ENCODE measurements around the gene GREM2. TPM values are rescaled to one million over a fixed set of nuclear protein-coding genes. Genes with fewer than 3 reads are reported as not detected.

The GREM2 gene
- total and polyA plus RNA-seq, 2 experiments from 2014 or later = 0.18 to 0.21 TPM

- Histone ChIP-seq H3K9me2 (ENCODE audit: insufficient read depth) (0 out of 2 replicates have a peak, but pooled peaks cover 6% of the 10 kb centered on the region), H3K27me3 (ENCODE audit: insufficient read depth) (no peaks in the 10 kb centered on the region), H3K79me2 (replicated peaks; ENCODE audit: insufficient read depth) (no peaks in the 10 kb centered on the region), H3K36me3 (ENCODE audit: insufficient read depth) (no peaks in the 10 kb centered on the region), H2AFZ (no peak overlapping the region), H3K4me2 (no peak overlapping the region), H3K4me1 (ENCODE audit: insufficient read depth) (no peaks in the 10 kb centered on the region), H3K4me3 (no peak overlapping the region), H3K27ac (ENCODE audit: low read depth) (no peak overlapping the region), H4K20me1 (replicated peaks; ENCODE audit: insufficient read depth) (no peaks in the 10 kb centered on the region), H3F3A (replicated peaks; ENCODE audit: low read depth) (no peaks in the 10 kb centered on the region)
- no peaks in the 10 kb centered on the region for H3K4me1 Mint-ChIP-seq
- H3K27me3 Mint-ChIP-seq (ENCODE audit: insufficient read depth, low read depth, poor library complexity) = no peaks in the 10 kb centered on the region
- TF ChIP-seq CTCF (conservative IDR thresholded peaks at IDR 0.05; ENCODE audit: low read depth in 2 of 2) = no peak
- TF ChIP-seq REST (IDR thresholded peaks at IDR 0.05; ENCODE audit: unreplicated experiment) = no peak
- DNase-seq (ENCODE audit: low spot score) (no peak), ATAC-seq (no peak)
- H3K27ac Mint-ChIP-seq = no peak overlapping the region
- no peaks in the 10 kb centered on the region for H3K9me3 Mint-ChIP-seq
- H3K4me3 Mint-ChIP-seq = no peak overlapping the region
- H3K36me3 Mint-ChIP-seq (ENCODE audit: low read depth) = no peaks in the 10 kb centered on the region; the same call in 2 of the 3 replicates
Measured at GRCh38 chr1:240589585-240590110, 22.3 kb downstream of the GREM2 start.

GRCh38 chr1:240586006-240586405 lies 25.9 kb downstream of the GREM2 start:
- H3K79me2 ChIP-seq (replicated peaks; ENCODE audit: insufficient read depth) = no peaks in the 10 kb centered on the region
- H3K36me3 ChIP-seq (ENCODE audit: insufficient read depth) = no peaks in the 10 kb centered on the region
- H3F3A ChIP-seq (replicated peaks; ENCODE audit: low read depth) = no peaks in the 10 kb centered on the region
- no peak overlapping the region for H3K4me3 ChIP-seq
- H3K27me3 ChIP-seq (ENCODE audit: insufficient read depth) = no peaks in the 10 kb centered on the region
- no peak overlapping the region for H3K27ac ChIP-seq (ENCODE audit: low read depth)
- DNase-seq (ENCODE audit: low spot score) = no peak
- Mint-ChIP-seq H3K4me3 (no peak overlapping the region), H3K36me3 (ENCODE audit: low read depth) (no peaks in the 10 kb centered on the region; the same call in 2 of the 3 replicates), H3K27me3 (ENCODE audit: insufficient read depth, low read depth, poor library complexity) (no peaks in the 10 kb centered on the region), H3K4me1 (no peaks in the 10 kb centered on the region), H3K27ac (no peak overlapping the region), H3K9me3 (no peaks in the 10 kb centered on the region)
- H2AFZ ChIP-seq = no peak overlapping the region
- H4K20me1 ChIP-seq (replicated peaks; ENCODE audit: insufficient read depth) = no peaks in the 10 kb centered on the region
- H3K4me2 ChIP-seq = no peak overlapping the region
- ATAC-seq = no peak
- no peaks in the 10 kb centered on the region for H3K9me2 ChIP-seq (ENCODE audit: insufficient read depth)
- no peaks in the 10 kb centered on the region for H3K4me1 ChIP-seq (ENCODE audit: insufficient read depth)
- TF ChIP-seq EZH2phosphoT487 (IDR thresholded peaks at IDR 0.05; ENCODE audit: unreplicated experiment) = no peak
- TF ChIP-seq POLR2AphosphoS5 (IDR thresholded peaks at IDR 0.05; ENCODE audit: low read depth) = no peak
- no peak for TF ChIP-seq CTCF (conservative IDR thresholded peaks at IDR 0.05; ENCODE audit: low read depth in 2 of 2)
- TF ChIP-seq NANOG (IDR thresholded peaks at IDR 0.05; ENCODE audit: borderline replicate concordance) = no peak
- no peak for TF ChIP-seq CREB1 (CRISPR knock-in tag; IDR thresholded peaks at IDR 0.05; ENCODE audit: low read depth)
- TF ChIP-seq JUNB (IDR thresholded peaks at IDR 0.05; ENCODE audit: unreplicated experiment) = no peak
